HEK293T (cell line): ENCODE measurements around the gene RBAK.
"Not testable (repeated sequence)": the region's sequence is repeated elsewhere in the genome, so short reads cannot be mapped to it uniquely, and the experiment has no call there.

Experiments used
- BHLHE40 ChIP-seq: fragments of 450-650 bp; IDR thresholded peaks from 2 replicates; pipeline ENCODE4 v1.6.1; 2016; ENCODE audit warnings: mild to moderate bottlenecking, moderate library complexity, borderline replicate concordance
- CTBP1 ChIP-seq: fragments of 450-650 bp; IDR thresholded peaks from 2 replicates; pipeline ENCODE4 v1.6.1; 2016; ENCODE audit warnings: borderline replicate concordance
- ELF4 ChIP-seq: fragments of 450-650 bp; IDR thresholded peaks from 2 replicates; pipeline ENCODE4 v1.6.1; 2017; ENCODE audit warnings: antibody characterized with exemption
- FOXA1 ChIP-seq: fragments of 450-650 bp; IDR thresholded peaks from 2 replicates; pipeline ENCODE4 v1.6.1; 2016; ENCODE audit warnings: mild to moderate bottlenecking
- FOXM1 ChIP-seq: fragments of 450-650 bp; IDR thresholded peaks from 2 replicates; pipeline ENCODE4 v1.6.1; 2017; ENCODE audit warnings: mild to moderate bottlenecking, borderline replicate concordance
- HDGF ChIP-seq: fragments of 450-650 bp; IDR thresholded peaks from 2 replicates; pipeline ENCODE4 v1.6.1; 2017; ENCODE audit warnings: antibody characterized with exemption, borderline replicate concordance
- L3MBTL2 ChIP-seq: fragments of 450-650 bp; conservative IDR thresholded peaks from 2 replicates; pipeline ENCODE4 v1.6.1; 2016; ENCODE audit warnings: mild to moderate bottlenecking
- LEF1 ChIP-seq: fragments of 450-650 bp; IDR thresholded peaks from 2 replicates; pipeline ENCODE4 v1.6.1; 2017; ENCODE audit warnings: mild to moderate bottlenecking, borderline replicate concordance
- NFRKB ChIP-seq: fragments of 450-650 bp; IDR thresholded peaks from 2 replicates; pipeline ENCODE4 v1.6.1; 2016; ENCODE audit warnings: mild to moderate bottlenecking, moderate library complexity
- SP1 ChIP-seq: fragments of 450-650 bp; IDR thresholded peaks from 2 replicates; pipeline ENCODE4 v1.6.1; 2017
- SUZ12 ChIP-seq: fragments of 450-650 bp; IDR thresholded peaks from 2 replicates; pipeline ENCODE4 v1.6.1; 2016; ENCODE audit warnings: mild to moderate bottlenecking
- TARDBP ChIP-seq: fragments of 450-650 bp; IDR thresholded peaks from 2 replicates; pipeline ENCODE4 v1.6.1; 2016
- ZNF384 ChIP-seq: fragments of 450-650 bp; IDR thresholded peaks from 2 replicates; pipeline ENCODE4 v1.6.1; 2016
- TF ChIP-seq, protein P1 (sequence below): fragments of 450-650 bp; IDR thresholded peaks from 2 replicates; pipeline ENCODE4 v1.6.1; 2016

DNA sequence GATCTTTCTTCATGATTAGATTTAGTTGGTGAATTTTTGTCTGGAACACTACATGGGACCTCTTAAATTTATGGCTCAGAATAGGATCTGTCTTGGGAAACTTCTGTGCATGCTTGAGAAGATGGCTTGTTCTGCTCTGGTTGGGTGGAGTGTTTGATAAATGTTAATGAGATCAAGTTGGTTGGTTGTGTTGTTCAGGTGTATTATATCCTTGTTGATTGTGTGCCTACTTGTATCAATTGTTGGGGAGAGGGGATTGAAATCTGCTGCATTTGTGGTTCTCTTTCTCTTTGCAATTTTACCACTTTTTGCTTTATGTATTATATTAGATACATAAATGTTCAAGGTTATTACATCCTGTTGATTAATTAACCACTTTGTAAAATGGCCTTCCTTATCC is 6.1 kb downstream of the RBAK start:
- TF ChIP-seq L3MBTL2, ZNF384, FOXM1, SP1, SUZ12, FOXA1, ELF4, NFRKB, LEF1, HDGF, CTBP1, TARDBP, BHLHE40: not testable (repeated sequence)
- TF ChIP-seq, protein P1, sequence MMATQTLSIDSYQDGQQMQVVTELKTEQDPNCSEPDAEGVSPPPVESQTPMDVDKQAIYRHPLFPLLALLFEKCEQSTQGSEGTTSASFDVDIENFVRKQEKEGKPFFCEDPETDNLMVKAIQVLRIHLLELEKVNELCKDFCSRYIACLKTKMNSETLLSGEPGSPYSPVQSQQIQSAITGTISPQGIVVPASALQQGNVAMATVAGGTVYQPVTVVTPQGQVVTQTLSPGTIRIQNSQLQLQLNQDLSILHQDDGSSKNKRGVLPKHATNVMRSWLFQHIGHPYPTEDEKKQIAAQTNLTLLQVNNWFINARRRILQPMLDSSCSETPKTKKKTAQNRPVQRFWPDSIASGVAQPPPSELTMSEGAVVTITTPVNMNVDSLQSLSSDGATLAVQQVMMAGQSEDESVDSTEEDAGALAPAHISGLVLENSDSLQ: not testable (repeated sequence)
